Measurements from ENCODE around the gene NLRP14. TPM values are rescaled to one million over a fixed set of nuclear protein-coding genes. Genes with fewer than 3 reads are reported as not detected.

NLRP14 gene
- total RNA-seq, 3 donors from 2014 or later: under 0.01 to 0.29 (median 0.16) TPM

- intact Hi-C loops (cut with DNase I; ENCODE audit: low total_unique reads): no loop called here
- DNase-seq (ENCODE audit: low spot score in 2 of 2): no peak
- H3K4me3 ChIP-seq: no peak overlapping the region
- H3K27ac ChIP-seq: no peak overlapping the region
- H3K4me1 ChIP-seq: no peaks in the 10 kb centered on the region
- H3K27me3 ChIP-seq: no peaks in the 10 kb centered on the region
- H3K36me3 ChIP-seq: no peaks in the 10 kb centered on the region
- no peaks in the 10 kb centered on the region for H3K9me3 ChIP-seq
- TF ChIP-seq POLR2AphosphoS5 (IDR thresholded peaks at IDR 0.05) (no peak), POLR2A (IDR thresholded peaks at IDR 0.05) (no peak), CTCF (IDR thresholded peaks at IDR 0.05) (no peak)
These were observed 29.1 kb upstream of the NLRP14 start for GRCh38 chr11:6991227-6991626.

- intact Hi-C loops (cut with DNase I; ENCODE audit: low total_unique reads): no loop called here
- Histone ChIP-seq H3K27me3 (no peaks in the 10 kb centered on the region), H3K4me3 (no peak overlapping the region), H3K4me1 (no peaks in the 10 kb centered on the region), H3K36me3 (no peaks in the 10 kb centered on the region), H3K9me3 (no peaks in the 10 kb centered on the region), H3K27ac (no peak overlapping the region)
- TF ChIP-seq POLR2AphosphoS5 (IDR thresholded peaks at IDR 0.05) (no peak), POLR2A (IDR thresholded peaks at IDR 0.05) (no peak), CTCF (IDR thresholded peaks at IDR 0.05) (no peak)
- DNase-seq (ENCODE audit: low spot score in 2 of 2): no peak
These were observed 28.3 kb upstream of the NLRP14 start for GRCh38 chr11:6992026-6992425.

GRCh38 chr11:6992457-6993417, 27.5 kb upstream of the NLRP14 start:
- TF ChIP-seq CTCF (IDR thresholded peaks at IDR 0.05) (no peak), POLR2A (IDR thresholded peaks at IDR 0.05) (no peak), POLR2AphosphoS5 (IDR thresholded peaks at IDR 0.05) (no peak)
- no peak for DNase-seq (ENCODE audit: low spot score in 2 of 2)
- Histone ChIP-seq H3K36me3 (no peaks in the 10 kb centered on the region), H3K27ac (no peak overlapping the region), H3K27me3 (no peaks in the 10 kb centered on the region), H3K9me3 (no peaks in the 10 kb centered on the region), H3K4me3 (no peak overlapping the region), H3K4me1 (no peaks in the 10 kb centered on the region)
- intact Hi-C loops (cut with DNase I; ENCODE audit: low total_unique reads): no loop called here

- H3K4me1 ChIP-seq: no peaks in the 10 kb centered on the region
- H3K9me3 ChIP-seq: no peaks in the 10 kb centered on the region
- no peak overlapping the region for H3K4me3 ChIP-seq
- no peak for DNase-seq (ENCODE audit: low spot score in 2 of 2)
- H3K27me3 ChIP-seq: no peaks in the 10 kb centered on the region
- H3K27ac ChIP-seq: no peak overlapping the region
- intact Hi-C loops (cut with DNase I; ENCODE audit: low total_unique reads): no loop called here
- H3K36me3 ChIP-seq: peaks cover 4% of the 10 kb centered on the region
- TF ChIP-seq CTCF (IDR thresholded peaks at IDR 0.05): no peak
- TF ChIP-seq POLR2AphosphoS5 (IDR thresholded peaks at IDR 0.05): no peak
- TF ChIP-seq POLR2A (IDR thresholded peaks at IDR 0.05): no peak
These were observed 24.6 kb upstream of the NLRP14 start for GRCh38 chr11:6995703-6996102.

GRCh38 chr11:7004482-7004881, 15.8 kb upstream of the NLRP14 start:
- DNase-seq (ENCODE audit: low spot score in 2 of 2): no peak
- Histone ChIP-seq H3K4me3 (no peak overlapping the region), H3K27me3 (no peaks in the 10 kb centered on the region), H3K36me3 (peaks cover 2% of the 10 kb centered on the region), H3K4me1 (no peaks in the 10 kb centered on the region), H3K27ac (no peak overlapping the region), H3K9me3 (no peaks in the 10 kb centered on the region)
- intact Hi-C loops (cut with DNase I; ENCODE audit: low total_unique reads): no loop called here
- TF ChIP-seq CTCF (IDR thresholded peaks at IDR 0.05): no peak
- TF ChIP-seq POLR2AphosphoS5 (IDR thresholded peaks at IDR 0.05): no peak
- no peak for TF ChIP-seq POLR2A (IDR thresholded peaks at IDR 0.05)

All from breast epithelium (tissue), 4 donors.